Activated CD4-positive, alpha-beta T cell treated with anti-CD3 and anti-CD28 coated beads for 36 hours (primary cell): ENCODE data around the gene CREB5. TPM values are rescaled to one million over a fixed set of nuclear protein-coding genes. Genes with fewer than 3 reads are reported as not detected.

Source experiments
- ATAC-seq: fragments of 200-7000 bp; cut with Tn5 transposase; one replicate; pipeline ENCODE4 v1.10.0; 2021; ENCODE audit warnings: mild to moderate bottlenecking, moderate library complexity
- CTCF ChIA-PET: fragments of 350-600 bp; sonication (Branson Sonifier 250); formaldehyde crosslinking; loops from one replicate; lab custom pipeline; 2021; ENCODE audit warnings: antibody characterized with exemption; lab: Charles Lee
- POLR2A ChIA-PET: fragments of 350-600 bp; sonication (Branson Sonifier 250); formaldehyde crosslinking; loops from one replicate; lab custom pipeline; 2021; ENCODE audit warnings: antibody characterized with exemption, inconsistent platforms; lab: Charles Lee
- DNase-seq: peaks from one replicate; pipeline ENCODE4 v3.0.0-alpha.2; 2020
- H3K27ac Mint-ChIP-seq: one replicate; pipeline ENCODE4 v1.8.0; 2021; ENCODE audit warnings: mixed read lengths
- H3K27me3 Mint-ChIP-seq: one replicate; pipeline ENCODE4 v1.8.0; 2021; ENCODE audit warnings: mixed read lengths
- H3K36me3 Mint-ChIP-seq: one replicate; pipeline ENCODE4 v1.8.0; 2021; ENCODE audit warnings: low read depth, mixed read lengths
- H3K4me1 Mint-ChIP-seq: one replicate; pipeline ENCODE4 v1.8.0; 2021; ENCODE audit warnings: mixed read lengths
- H3K4me3 Mint-ChIP-seq: one replicate; pipeline ENCODE4 v1.8.0; 2021; ENCODE audit warnings: mild to moderate bottlenecking, moderate library complexity, mixed read lengths
- H3K9me3 Mint-ChIP-seq: one replicate; pipeline ENCODE4 v1.8.0; 2021; ENCODE audit warnings: low read depth, mixed read lengths
- intact Hi-C, 2 experiments: fragments of 100-400 bp; cut with DNase I in 1 of 2; cut with micrococcal nuclease in 1 of 2; formaldehyde crosslinking; loops; one replicate each; pipeline versions ENCODE4 v1.14.2 to v1.15.1; 2022 to 2024; cut with DNase I, micrococcal nuclease
- total RNA-seq, 2 experiments: library from RNA; stranded (reverse); gene quantifications; one replicate each; pipeline ENCODE4 v1.2.3, GENCODE V29; 2021

CREB5 gene
- total RNA-seq, 2 experiments from 2014 or later, result 0.50 to 0.61 TPM

- Mint-ChIP-seq H3K27me3 (peaks cover 4% of the 10 kb centered on the region), H3K4me3 (no peak overlapping the region), H3K4me1 (no peaks in the 10 kb centered on the region), H3K27ac (no peak overlapping the region), H3K36me3 (no peaks in the 10 kb centered on the region), H3K9me3 (no peaks in the 10 kb centered on the region)
- ChIA-PET POLR2A (no interaction called here), CTCF (interaction anchor here (0.6 kb wide), 1 partner anchor 74 kb away, joined by 6 read pairs; no protein-coding TSS in a partner anchor)
- intact Hi-C loops, result no loop called here
- DNase-seq (no peak), ATAC-seq (no peak)
These were observed 347.2 kb downstream of the CREB5 start for GRCh38 chr7:28759475-28759971.

GRCh38 chr7:28761505-28761904, 349.2 kb downstream of the CREB5 start:
- ATAC-seq (no peak), DNase-seq (no peak)
- Mint-ChIP-seq H3K27me3 (peaks cover 4% of the 10 kb centered on the region), H3K4me1 (no peaks in the 10 kb centered on the region), H3K9me3 (no peaks in the 10 kb centered on the region), H3K4me3 (no peak overlapping the region), H3K36me3 (no peaks in the 10 kb centered on the region), H3K27ac (no peak overlapping the region)
- POLR2A ChIA-PET, result no interaction called here
- CTCF ChIA-PET, result no interaction called here
- intact Hi-C loops, result no loop called here

GRCh38 chr7:28762651-28763050, 350.3 kb downstream of the CREB5 start:
- Mint-ChIP-seq H3K9me3 (no peaks in the 10 kb centered on the region), H3K27me3 (peaks cover 4% of the 10 kb centered on the region), H3K36me3 (no peaks in the 10 kb centered on the region), H3K27ac (no peak overlapping the region), H3K4me1 (no peaks in the 10 kb centered on the region), H3K4me3 (no peak overlapping the region)
- ATAC-seq (no peak), DNase-seq (no peak)
- intact Hi-C loops, result no loop called here
- ChIA-PET POLR2A (no interaction called here), CTCF (interaction anchor here (0.6 kb wide), 1 partner anchor 295 kb away, joined by 3 read pairs; no protein-coding TSS in a partner anchor)

- no peak for ATAC-seq
- Mint-ChIP-seq H3K4me3 (no peak overlapping the region), H3K27ac (no peak overlapping the region), H3K36me3 (no peaks in the 10 kb centered on the region), H3K27me3 (peaks cover 12% of the 10 kb centered on the region), H3K4me1 (no peaks in the 10 kb centered on the region), H3K9me3 (no peaks in the 10 kb centered on the region)
- ChIA-PET POLR2A (interaction anchor here (0.5 kb wide), 1 partner anchor 222 kb away, joined by 3 read pairs; no protein-coding TSS in a partner anchor), CTCF (no interaction called here)
- intact Hi-C loops, result no loop called here
- DNase-seq, result no peak
These were observed 354.0 kb downstream of the CREB5 start for GRCh38 chr7:28766359-28766758.

GRCh38 chr7:28767356-28767755, 355.0 kb downstream of the CREB5 start:
- intact Hi-C loops, result no loop called here
- Mint-ChIP-seq H3K27me3 (peaks cover 16% of the 10 kb centered on the region), H3K9me3 (no peaks in the 10 kb centered on the region), H3K4me1 (no peaks in the 10 kb centered on the region), H3K27ac (no peak overlapping the region), H3K4me3 (no peak overlapping the region), H3K36me3 (no peaks in the 10 kb centered on the region)
- CTCF ChIA-PET, result no interaction called here
- no peak for ATAC-seq
- DNase-seq, result no peak
- POLR2A ChIA-PET, result no interaction called here

GRCh38 chr7:28768577-28769147, 356.3 kb downstream of the CREB5 start:
- no peak for ATAC-seq

GRCh38 chr7:28771906-28772622, 359.7 kb downstream of the CREB5 start:
- intact Hi-C loops, result no loop called here
- H3K36me3 Mint-ChIP-seq, result no peaks in the 10 kb centered on the region
- CTCF ChIA-PET, result interaction anchor here (0.6 to 1.4 kb wide), 2 partner anchors 52 to 155 kb away, joined by 3 read pairs; no protein-coding TSS in a partner anchor
- peaks cover 16% of the 10 kb centered on the region for H3K27me3 Mint-ChIP-seq
- H3K4me1 Mint-ChIP-seq, result no peaks in the 10 kb centered on the region
- H3K4me3 Mint-ChIP-seq, result no peak overlapping the region
- DNase-seq (no peak), ATAC-seq (no peak)
- POLR2A ChIA-PET, result no interaction called here
- H3K9me3 Mint-ChIP-seq, result no peaks in the 10 kb centered on the region
- no peak overlapping the region for H3K27ac Mint-ChIP-seq

More at GRCh38 chr7:28768577-28769147, 356.3 kb downstream of the CREB5 start:
- ChIA-PET POLR2A (no interaction called here), CTCF (no interaction called here)
- Mint-ChIP-seq H3K4me1 (no peaks in the 10 kb centered on the region), H3K4me3 (no peak overlapping the region), H3K27me3 (peaks cover 16% of the 10 kb centered on the region), H3K27ac (no peak overlapping the region), H3K9me3 (no peaks in the 10 kb centered on the region), H3K36me3 (no peaks in the 10 kb centered on the region)
- no peak for DNase-seq
- intact Hi-C loops, result no loop called here

- no peaks in the 10 kb centered on the region for H3K9me3 Mint-ChIP-seq
- H3K4me3 Mint-ChIP-seq, result no peak overlapping the region
- DNase-seq (no peak), ATAC-seq (no peak)
- intact Hi-C loops, result no loop called here
- no peak overlapping the region for H3K27ac Mint-ChIP-seq
- CTCF ChIA-PET, result interaction anchor here (1.4 kb wide), 1 partner anchor 53 kb away, joined by 3 read pairs; no protein-coding TSS in a partner anchor
- H3K4me1 Mint-ChIP-seq, result no peaks in the 10 kb centered on the region
- H3K36me3 Mint-ChIP-seq, result no peaks in the 10 kb centered on the region
- H3K27me3 Mint-ChIP-seq, result peaks cover 13% of the 10 kb centered on the region
- POLR2A ChIA-PET, result interaction anchor here (0.7 kb wide), 1 partner anchor 856 kb away, joined by 6 read pairs; no protein-coding TSS in a partner anchor
These were observed 361.3 kb downstream of the CREB5 start for GRCh38 chr7:28773423-28774145.

- Mint-ChIP-seq H3K36me3 (no peaks in the 10 kb centered on the region), H3K9me3 (no peaks in the 10 kb centered on the region), H3K27ac (no peak overlapping the region), H3K4me1 (no peaks in the 10 kb centered on the region), H3K27me3 (peaks cover 15% of the 10 kb centered on the region), H3K4me3 (no peak overlapping the region)
- CTCF ChIA-PET, result interaction anchor here (0.7 kb wide), 1 partner anchor 41 kb away, joined by 3 read pairs; no protein-coding TSS in a partner anchor
- POLR2A ChIA-PET, result no interaction called here
- no peak for DNase-seq
- ATAC-seq, result no peak
- intact Hi-C loops, result no loop called here
These were observed 362.1 kb downstream of the CREB5 start for GRCh38 chr7:28774261-28774988.

- H3K36me3 Mint-ChIP-seq, result no peaks in the 10 kb centered on the region
- intact Hi-C loops, result no loop called here
- CTCF ChIA-PET, result interaction anchor here (0.6 kb wide), 1 partner anchor 267 kb away, joined by 4 read pairs; no protein-coding TSS in a partner anchor
These were observed 364.3 kb downstream of the CREB5 start for GRCh38 chr7:28776463-28777157.

More at GRCh38 chr7:28776463-28777157, 364.3 kb downstream of the CREB5 start:
- POLR2A ChIA-PET, result no interaction called here
- no peak overlapping the region for H3K27ac Mint-ChIP-seq
- H3K4me3 Mint-ChIP-seq, result no peak overlapping the region
- DNase-seq (no peak), ATAC-seq (no peak)
- H3K4me1 Mint-ChIP-seq, result no peaks in the 10 kb centered on the region
- no peaks in the 10 kb centered on the region for H3K9me3 Mint-ChIP-seq
- peaks cover 13% of the 10 kb centered on the region for H3K27me3 Mint-ChIP-seq
